Measurements from ENCODE around the gene MGAT5.

MGAT5 gene

GRCh38 chr2:134402410-134402809, 148.5 kb downstream of the MGAT5 start:
- DNase-seq = no peak

GRCh38 chr2:134405611-134406081, 151.8 kb downstream of the MGAT5 start:
- DNase-seq = no peak

GRCh38 chr2:134406311-134406710, 152.4 kb downstream of the MGAT5 start:
- DNase-seq = no peak

- DNase-seq = no peak
These were observed 152.9 kb downstream of the MGAT5 start for GRCh38 chr2:134406736-134407135.

- DNase-seq = no peak
These were observed 153.4 kb downstream of the MGAT5 start for GRCh38 chr2:134407154-134407890.

- DNase-seq = no peak
These were observed 154.5 kb downstream of the MGAT5 start for GRCh38 chr2:134408386-134408785.

- DNase-seq = no peak
These were observed 154.9 kb downstream of the MGAT5 start for GRCh38 chr2:134408791-134409190.

GRCh38 chr2:134410006-134410405, 156.1 kb downstream of the MGAT5 start:
- no peak for DNase-seq

- DNase-seq = no peak
These were observed 157.0 kb downstream of the MGAT5 start for GRCh38 chr2:134410831-134411231.

GRCh38 chr2:134411279-134411827, 157.5 kb downstream of the MGAT5 start:
- DNase-seq = no peak

- DNase-seq = peak; percentile 54 to 65
These were observed 158.2 kb downstream of the MGAT5 start for GRCh38 chr2:134411828-134412638.

- DNase-seq = no peak
These were observed 158.7 kb downstream of the MGAT5 start for GRCh38 chr2:134412639-134412999.

- no peak for DNase-seq
These were observed 159.6 kb downstream of the MGAT5 start for GRCh38 chr2:134413430-134413829.

GRCh38 chr2:134413912-134414311, 160.0 kb downstream of the MGAT5 start:
- DNase-seq = no peak

GRCh38 chr2:134416018-134416417, 162.1 kb downstream of the MGAT5 start:
- DNase-seq = no peak

- no peak for DNase-seq
These were observed 162.8 kb downstream of the MGAT5 start for GRCh38 chr2:134416637-134417036.

GRCh38 chr2:134417968-134418582, 164.2 kb downstream of the MGAT5 start:
- no peak for DNase-seq

GRCh38 chr2:134420259-134420658, 166.4 kb downstream of the MGAT5 start:
- no peak for DNase-seq

- DNase-seq = no peak
These were observed 167.0 kb downstream of the MGAT5 start for GRCh38 chr2:134420920-134421319.

GRCh38 chr2:134421556-134422328, 167.9 kb downstream of the MGAT5 start:
- no peak for DNase-seq

- DNase-seq = no peak
These were observed 172.0 kb downstream of the MGAT5 start for GRCh38 chr2:134425724-134426496.

GRCh38 chr2:134426721-134427120, 172.8 kb downstream of the MGAT5 start:
- DNase-seq = no peak
